Right ventricle myocardium superior (tissue), 1 donor: ENCODE measurements around the gene ZNF593. TPM values are rescaled to one million over a fixed set of nuclear protein-coding genes. Genes with fewer than 3 reads are reported as not detected.

Source experiments
- total RNA-seq: library from RNA; stranded (reverse); fragmentation: NEBNext Ultra II Directional; extraction: Animal tissue kit (Norgen Biotek cat#: 25700); gene quantifications from one replicate; pipeline ENCODE4 v1.2.1, GENCODE V29; 2021
- donor health status: DM: no; HTN: yes; CAD: no; lungs with severe emphysema.

The ZNF593 gene
- total RNA-seq, 1 donor from 2014 or later: 14.1 TPM

Other genes with a start within 250 kb of the ZNF593 start
- gene PAFAH2, start 171.8 kb upstream of the ZNF593 start, total RNA-seq: 12.1 TPM
- 11.9 TPM for gene EXTL1, start 148.1 kb upstream of the ZNF593 start, total RNA-seq
- gene SLC30A2, start 123.8 kb upstream of the ZNF593 start, total RNA-seq: 3.0 TPM
- 229 TPM for gene TRIM63, start 102.3 kb upstream of the ZNF593 start, total RNA-seq
- 4.0 TPM for gene PDIK1L, start 58.1 kb upstream of the ZNF593 start, total RNA-seq
- gene FAM110D, start 10.8 kb upstream of the ZNF593 start, total RNA-seq: 4.0 TPM
- not detected for gene C1orf232, start 945 bp upstream of the ZNF593 start, total RNA-seq
- not detected for gene ZNF593OS, start 1.9 kb downstream of the ZNF593 start, total RNA-seq
- 1.4 TPM for gene CNKSR1, start 7.6 kb downstream of the ZNF593 start, total RNA-seq
- not detected for gene CATSPER4, start 20.7 kb downstream of the ZNF593 start, total RNA-seq
- 82.5 TPM for gene CEP85, start 64.3 kb downstream of the ZNF593 start, total RNA-seq
- 33.9 TPM for gene SH3BGRL3, start 110.2 kb downstream of the ZNF593 start, total RNA-seq
- 8.3 TPM for gene UBXN11, start 136.7 kb downstream of the ZNF593 start, total RNA-seq
- gene CD52, start 148.1 kb downstream of the ZNF593 start, total RNA-seq: 4.4 TPM
- gene CRYBG2, start 184.2 kb downstream of the ZNF593 start, total RNA-seq: not detected
- not detected for gene ZNF683, start 202.8 kb downstream of the ZNF593 start, total RNA-seq
- gene LIN28A, start 240.9 kb downstream of the ZNF593 start, total RNA-seq: not detected